ENCODE measurements around the gene PARP2. TPM values are rescaled to one million over a fixed set of nuclear protein-coding genes. Genes with fewer than 3 reads are reported as not detected.

The PARP2 gene
- polyA plus RNA-seq, 1 experiment: 8.2 TPM

DNA sequence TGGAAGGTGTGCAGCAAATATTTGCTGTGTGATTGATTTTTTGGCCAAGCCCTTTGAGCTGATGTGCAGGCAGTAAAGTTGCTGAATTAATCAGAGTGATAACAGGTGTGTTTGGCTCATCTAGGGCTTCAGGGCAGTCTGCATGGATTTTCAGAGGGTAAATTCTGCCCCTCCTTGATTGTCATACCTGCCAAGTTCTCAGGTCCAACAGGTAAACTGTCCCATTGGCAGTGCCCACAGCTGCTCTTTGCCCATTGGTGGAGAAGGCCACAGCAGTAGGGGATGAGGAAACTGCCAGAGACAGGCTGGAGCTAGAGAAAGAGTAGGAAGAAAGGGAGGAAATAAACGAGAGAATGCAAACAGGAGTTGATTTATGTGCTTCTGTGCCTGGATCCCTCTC lies 36.3 kb downstream of the PARP2 start:
- TF ChIP-seq, protein P1, sequence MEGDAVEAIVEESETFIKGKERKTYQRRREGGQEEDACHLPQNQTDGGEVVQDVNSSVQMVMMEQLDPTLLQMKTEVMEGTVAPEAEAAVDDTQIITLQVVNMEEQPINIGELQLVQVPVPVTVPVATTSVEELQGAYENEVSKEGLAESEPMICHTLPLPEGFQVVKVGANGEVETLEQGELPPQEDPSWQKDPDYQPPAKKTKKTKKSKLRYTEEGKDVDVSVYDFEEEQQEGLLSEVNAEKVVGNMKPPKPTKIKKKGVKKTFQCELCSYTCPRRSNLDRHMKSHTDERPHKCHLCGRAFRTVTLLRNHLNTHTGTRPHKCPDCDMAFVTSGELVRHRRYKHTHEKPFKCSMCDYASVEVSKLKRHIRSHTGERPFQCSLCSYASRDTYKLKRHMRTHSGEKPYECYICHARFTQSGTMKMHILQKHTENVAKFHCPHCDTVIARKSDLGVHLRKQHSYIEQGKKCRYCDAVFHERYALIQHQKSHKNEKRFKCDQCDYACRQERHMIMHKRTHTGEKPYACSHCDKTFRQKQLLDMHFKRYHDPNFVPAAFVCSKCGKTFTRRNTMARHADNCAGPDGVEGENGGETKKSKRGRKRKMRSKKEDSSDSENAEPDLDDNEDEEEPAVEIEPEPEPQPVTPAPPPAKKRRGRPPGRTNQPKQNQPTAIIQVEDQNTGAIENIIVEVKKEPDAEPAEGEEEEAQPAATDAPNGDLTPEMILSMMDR (IDR thresholded peaks at IDR 0.05; ENCODE audit: insufficient read depth, low read depth, low read length): no peak
- H3K36me3 ChIP-seq (ENCODE audit: control insufficient read depth, insufficient read depth, low read length): peaks cover 67% of the 10 kb centered on the region
- ChIA-PET POLR2A (no interaction called here), CTCF (no interaction called here)
- H3K27me3 ChIP-seq (ENCODE audit: control insufficient read depth, insufficient read depth, low read length): no peaks in the 10 kb centered on the region
- DNase-seq (ENCODE audit: low read depth): no peak
- H3K4me3 ChIP-seq (ENCODE audit: low read depth, low read length): no peak overlapping the region

GRCh38 chr14:20380681-20381080 lies 37.2 kb downstream of the PARP2 start:
- TF ChIP-seq, protein P1 (IDR thresholded peaks at IDR 0.05; ENCODE audit: insufficient read depth, low read depth, low read length): no peak
- CTCF ChIA-PET: interaction anchor here (1.2 kb wide), 1 partner anchor 29 kb away, joined by 3 read pairs; no protein-coding TSS in a partner anchor
- Histone ChIP-seq H3K36me3 (ENCODE audit: control insufficient read depth, insufficient read depth, low read length) (peaks cover 68% of the 10 kb centered on the region), H3K27me3 (ENCODE audit: control insufficient read depth, insufficient read depth, low read length) (no peaks in the 10 kb centered on the region), H3K4me3 (ENCODE audit: low read depth, low read length) (no peak overlapping the region)
- POLR2A ChIA-PET: no interaction called here
- no peak for DNase-seq (ENCODE audit: low read depth)

DNA sequence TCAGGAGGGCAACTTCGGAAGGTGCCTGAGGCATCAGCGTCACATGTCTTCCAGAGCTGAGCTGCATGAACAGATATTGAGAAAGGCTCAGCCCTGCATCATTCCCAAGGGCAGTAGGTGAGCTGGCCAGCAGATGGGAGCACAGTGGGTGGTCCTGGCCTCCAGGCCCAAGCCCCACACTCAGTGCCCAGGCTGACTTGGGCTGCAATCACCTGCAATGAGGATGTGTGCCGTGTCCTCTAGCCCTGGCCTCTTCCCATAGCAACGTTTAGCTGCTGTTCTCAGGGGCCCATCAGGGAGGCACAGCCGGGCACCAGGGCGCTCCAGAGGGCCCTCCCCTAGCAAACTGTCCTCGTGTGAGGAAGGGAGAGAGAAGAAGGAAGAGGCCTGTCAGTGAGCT lies 37.9 kb downstream of the PARP2 start:
- TF ChIP-seq, protein P1 (IDR thresholded peaks at IDR 0.05; ENCODE audit: insufficient read depth, low read depth, low read length): no peak
- ChIA-PET POLR2A (no interaction called here), CTCF (interaction anchor here (1.2 to 1.3 kb wide), 3 partner anchors 17 to 32 kb away, joined by 3 to 4 read pairs (median 3); partner anchors contain the start of gene TEP1)
- Histone ChIP-seq H3K4me3 (ENCODE audit: low read depth, low read length) (no peak overlapping the region), H3K27me3 (ENCODE audit: control insufficient read depth, insufficient read depth, low read length) (no peaks in the 10 kb centered on the region), H3K36me3 (ENCODE audit: control insufficient read depth, insufficient read depth, low read length) (peaks cover 69% of the 10 kb centered on the region)
- no peak for DNase-seq (ENCODE audit: low read depth)

GRCh38 chr14:20382526-20382925 lies 39.1 kb downstream of the PARP2 start:
- no peak for DNase-seq (ENCODE audit: low read depth)
- Histone ChIP-seq H3K36me3 (ENCODE audit: control insufficient read depth, insufficient read depth, low read length) (peaks cover 66% of the 10 kb centered on the region), H3K27me3 (ENCODE audit: control insufficient read depth, insufficient read depth, low read length) (no peaks in the 10 kb centered on the region), H3K4me3 (ENCODE audit: low read depth, low read length) (no peak overlapping the region)
- ChIA-PET POLR2A (no interaction called here), CTCF (interaction anchor here (1.3 kb wide), 1 partner anchor 31 kb away, joined by 3 read pairs; the partner anchor contains the start of gene TEP1)
- TF ChIP-seq, protein P1 (IDR thresholded peaks at IDR 0.05; ENCODE audit: insufficient read depth, low read depth, low read length): no peak

DNA sequence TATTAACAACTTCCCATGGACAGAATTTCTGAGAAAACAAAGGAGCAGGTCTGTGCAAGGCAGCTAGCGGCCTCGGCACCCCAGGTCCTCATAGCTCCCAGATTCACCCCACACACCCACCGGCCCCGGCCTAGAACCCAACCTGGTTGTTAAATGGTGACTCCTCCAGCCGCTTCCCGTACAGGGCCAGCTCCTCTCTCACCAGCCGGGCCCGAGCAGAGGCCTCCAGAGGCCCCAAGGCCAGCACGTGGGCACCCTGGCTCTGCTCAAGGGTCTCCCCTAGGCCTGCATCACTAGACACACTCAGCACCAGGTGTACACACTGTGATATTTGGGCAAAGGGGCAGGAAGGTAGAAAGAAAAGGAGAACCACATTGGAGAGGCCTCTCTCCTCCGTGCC lies 39.6 kb downstream of the PARP2 start:
- H3K4me3 ChIP-seq (ENCODE audit: low read depth, low read length): no peak overlapping the region
- CTCF ChIA-PET: no interaction called here
- no peaks in the 10 kb centered on the region for H3K27me3 ChIP-seq (ENCODE audit: control insufficient read depth, insufficient read depth, low read length)
- POLR2A ChIA-PET: no interaction called here
- peaks cover 65% of the 10 kb centered on the region for H3K36me3 ChIP-seq (ENCODE audit: control insufficient read depth, insufficient read depth, low read length)
- no peak for DNase-seq (ENCODE audit: low read depth)
- TF ChIP-seq, protein P1 (IDR thresholded peaks at IDR 0.05; ENCODE audit: insufficient read depth, low read depth, low read length): no peak
